CD4-positive, CD25-positive, alpha-beta regulatory T cell (primary cell): ENCODE results near the gene RNMT. TPM values are rescaled to one million over a fixed set of nuclear protein-coding genes. Genes with fewer than 3 reads are reported as not detected.
A peak's percentile ranks its signal among the peaks of the same experiment; 100 is the strongest.
"Not testable (repeated sequence)": the region's sequence is repeated elsewhere in the genome, so short reads cannot be mapped to it uniquely, and the experiment has no call there.

Source experiments
- ATAC-seq, 2 donors: fragments of 150-1000 bp; cut with Tn5 transposase; one replicate each; pipeline ENCODE4 v1.10.0; 2021; ENCODE audit warnings: low read depth in 2 of 2, moderate number of reproducible peaks in 2 of 2, moderate library complexity in 1 of 2
- DNase-seq, 3 donors: peaks; one replicate each; pipeline versions ENCODE4 v3.0.0 to v3.0.0-alpha.2; 2012 to 2022; ENCODE audit warnings: mixed read lengths in 1 of 3
- H3K27ac ChIP-seq: one replicate; pipeline ENCODE4 v1.7.0; 2013; ENCODE audit warnings: mild to moderate bottlenecking, low read length; ENCODE audit not compliant: insufficient read depth, poor library complexity, severe bottlenecking
- H3K27me3 ChIP-seq: one replicate; pipeline ENCODE4 v1.7.0; 2013; ENCODE audit warnings: low read length; ENCODE audit not compliant: control insufficient read depth, insufficient read depth
- H3K36me3 ChIP-seq: one replicate; pipeline ENCODE4 v1.7.0; 2013; ENCODE audit warnings: mild to moderate bottlenecking, low read length, moderate library complexity; ENCODE audit not compliant: control insufficient read depth, insufficient read depth
- H3K4me1 ChIP-seq: 2 replicates; pipeline ENCODE4 v1.7.0; 2013; ENCODE audit warnings: mild to moderate bottlenecking, low read length; ENCODE audit not compliant: insufficient read depth, control insufficient read depth, poor library complexity, severe bottlenecking
- H3K4me3 ChIP-seq: one replicate; pipeline ENCODE4 v1.7.0; 2013; ENCODE audit warnings: low read depth, mild to moderate bottlenecking, low read length, moderate library complexity
- H3K9me3 ChIP-seq, 2 experiments: 1 replicate in 1 of 2; 2 replicates in 1 of 2; pipeline ENCODE4 v1.7.0; 2013; ENCODE audit warnings: low read length in 2 of 2, mild to moderate bottlenecking in 1 of 2, moderate library complexity in 1 of 2; ENCODE audit not compliant: control insufficient read depth in 2 of 2
- H3K27ac Mint-ChIP-seq, 3 donors: one replicate each; pipeline ENCODE4 v1.8.0; 2020 to 2022; ENCODE audit warnings: mild to moderate bottlenecking in 3 of 3, mixed read lengths in 3 of 3, moderate library complexity in 2 of 3
- H3K27me3 Mint-ChIP-seq: one replicate; pipeline ENCODE4 v1.8.0; 2022; ENCODE audit warnings: mild to moderate bottlenecking, mixed read lengths
- H3K36me3 Mint-ChIP-seq: one replicate; pipeline ENCODE4 v1.8.0; 2020; ENCODE audit warnings: mixed read lengths
- H3K4me1 Mint-ChIP-seq, 4 donors: one replicate each; pipeline ENCODE4 v1.8.0; 2020 to 2022; ENCODE audit warnings: mixed read lengths in 4 of 4, mild to moderate bottlenecking in 1 of 4
- H3K4me3 Mint-ChIP-seq, 4 donors: one replicate each; pipeline ENCODE4 v1.8.0; 2020 to 2022; ENCODE audit warnings: mild to moderate bottlenecking in 4 of 4, mixed read lengths in 4 of 4, moderate library complexity in 3 of 4
- H3K9me3 Mint-ChIP-seq, 7 donors: one replicate each; pipeline ENCODE4 v1.8.0; 2020 to 2022; ENCODE audit warnings: mixed read lengths in 7 of 7, mild to moderate bottlenecking in 3 of 7, moderate library complexity in 2 of 7
- polyA plus RNA-seq, 4 donors: library from polyadenylated mRNA; unstranded; fragments of 300-500 nt; fragmentation: Illumina TruSeq; gene quantifications; one replicate each; pipeline ENCODE4 v1.2.3, GENCODE V29; 2021
- total RNA-seq: library from RNA; stranded (reverse); gene quantifications from one replicate; pipeline ENCODE4 v1.2.3, GENCODE V29; 2022

The RNMT gene
- 122 TPM for total RNA-seq
- 10 to 100 TPM; 52.8 to 88.3 (median 70.0) TPM for polyA plus RNA-seq

DNA sequence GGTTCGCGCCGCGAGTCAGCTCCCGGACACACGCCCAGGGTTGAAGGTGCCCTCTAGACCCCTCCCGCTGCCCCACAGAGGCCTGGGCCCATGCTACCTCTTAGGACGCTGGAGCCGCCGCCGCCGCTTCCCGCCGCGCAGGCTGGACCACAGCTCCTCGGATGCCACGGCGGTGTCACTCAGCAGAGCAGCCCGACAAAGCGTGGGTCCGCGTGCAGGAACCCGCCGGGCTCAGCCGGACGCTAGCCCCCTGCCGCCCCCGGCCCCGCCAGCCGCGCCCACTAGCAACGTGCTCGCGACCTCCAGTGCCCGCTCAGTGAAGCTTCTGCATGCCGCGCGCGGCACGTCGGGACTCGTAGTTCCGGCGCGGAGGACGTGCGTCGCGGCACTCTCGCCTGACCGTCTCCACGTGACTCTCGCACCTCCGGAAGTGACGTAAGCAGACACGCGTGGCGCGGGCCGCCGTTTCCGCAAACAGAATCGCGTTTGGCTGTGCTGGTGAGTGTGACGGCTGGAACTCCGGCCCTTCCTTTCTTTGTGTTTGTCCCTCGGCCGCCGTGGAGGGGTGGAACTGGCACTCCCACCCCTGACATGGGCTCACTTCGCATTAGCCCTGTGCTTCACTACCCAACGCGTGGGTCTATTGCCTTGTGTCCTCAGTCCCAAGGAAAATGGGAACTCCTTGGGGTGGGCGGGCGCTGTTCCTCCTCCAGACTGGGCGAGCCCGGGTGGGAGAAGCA lies at the start of gene RNMT, which contains the start of gene FAM210A:
Gene RNMT (plus strand): TSS at position 442 of the 740 bp plus-strand sequence. CDS start 4,845 bp downstream, outside the sequence.
Gene FAM210A (minus strand): TSS at position 327 of the 740 bp plus-strand sequence. CDS start 44,481 bp downstream, outside the sequence.
- peak within 1 kb of the TSS; percentile 97 for H3K27ac ChIP-seq

DNA sequence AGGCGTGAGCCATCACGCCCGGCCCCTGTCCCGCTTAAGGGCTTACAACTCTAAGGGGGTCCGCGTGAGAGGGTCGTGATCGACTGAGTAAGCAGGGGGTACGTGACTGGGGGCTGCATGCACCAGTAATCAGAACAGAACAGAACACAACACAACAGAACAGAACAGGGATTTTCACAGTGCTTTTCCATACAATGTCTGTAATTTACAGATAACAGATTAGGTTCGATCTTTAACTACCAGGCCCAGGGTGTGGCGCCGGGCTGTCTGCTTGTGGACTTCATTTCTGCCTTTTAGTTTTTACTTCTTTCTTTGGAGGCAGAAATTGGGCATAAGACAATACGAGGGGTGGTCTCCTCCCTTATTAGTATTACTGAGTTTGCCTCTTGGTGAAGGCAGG lies 49.1 kb upstream of the RNMT start:
- H3K36me3 ChIP-seq, H3K27ac Mint-ChIP-seq, H3K4me3 Mint-ChIP-seq, DNase-seq, ATAC-seq, H3K27me3 ChIP-seq, H3K27me3 Mint-ChIP-seq, H3K9me3 ChIP-seq, H3K36me3 Mint-ChIP-seq, H3K4me3 ChIP-seq, H3K27ac ChIP-seq, H3K9me3 Mint-ChIP-seq, H3K4me1 ChIP-seq: not testable (repeated sequence)
- H3K4me1 Mint-ChIP-seq, result peaks cover 3 to 18% (median 5%) of the 10 kb centered on the region in 4 donors

More for the DNA sequence above, at the start of gene RNMT, which contains the start of gene FAM210A:
- Mint-ChIP-seq H3K27ac (peak within 1 kb of the TSS; percentile 92 to 99 (median 95)), H3K9me3 (peaks cover 0 to 1% (median 0%) of the 10 kb centered on the region in 7 donors), H3K36me3 (peaks cover 13% of the 10 kb centered on the region), H3K4me3 (peak within 1 kb of the TSS; percentile 86 to 98 (median 92)), H3K27me3 (peaks cover 5% of the 10 kb centered on the region), H3K4me1 (peaks cover 47 to 63% (median 55%) of the 10 kb centered on the region in 4 donors)
- DNase-seq (peak; percentile 94 to 98 (median 94)), ATAC-seq (peak; percentile 93 to 96)
- Histone ChIP-seq H3K4me3 (peak within 1 kb of the TSS; percentile 97), H3K9me3 (no peaks in the 10 kb centered on the region), H3K36me3 (no peaks in the 10 kb centered on the region), H3K4me1 (peaks cover 29% of the 10 kb centered on the region), H3K27me3 (no peaks in the 10 kb centered on the region)

- DNase-seq, result no peak
- no peak overlapping the region for H3K27ac Mint-ChIP-seq
Observed at GRCh38 chr18:13680612-13681011, 45.9 kb upstream of the RNMT start.

GRCh38 chr18:13681701-13682100 lies 44.8 kb upstream of the RNMT start:
- Histone ChIP-seq H3K36me3 (no peaks in the 10 kb centered on the region), H3K4me1 (no peaks in the 10 kb centered on the region), H3K27me3 (no peaks in the 10 kb centered on the region), H3K4me3 (no peak overlapping the region), H3K27ac (no peak overlapping the region), H3K9me3 (no peaks in the 10 kb centered on the region)
- peaks cover 0 to 2% (median 0%) of the 10 kb centered on the region in 7 donors for H3K9me3 Mint-ChIP-seq
- ATAC-seq, result no peak
- H3K27ac Mint-ChIP-seq, result no peak overlapping the region
- no peak overlapping the region for H3K4me3 Mint-ChIP-seq
- peaks cover 4% of the 10 kb centered on the region for H3K36me3 Mint-ChIP-seq
- H3K4me1 Mint-ChIP-seq, result peaks cover 8 to 12% (median 11%) of the 10 kb centered on the region in 4 donors
- no peak for DNase-seq
- no peaks in the 10 kb centered on the region for H3K27me3 Mint-ChIP-seq

More at GRCh38 chr18:13680612-13681011, 45.9 kb upstream of the RNMT start:
- peaks cover 4% of the 10 kb centered on the region for H3K36me3 Mint-ChIP-seq
- no peak overlapping the region for H3K4me3 Mint-ChIP-seq
- H3K4me1 Mint-ChIP-seq, result peaks cover 7 to 13% (median 9%) of the 10 kb centered on the region in 4 donors
- Histone ChIP-seq H3K4me1 (no peaks in the 10 kb centered on the region), H3K27me3 (no peaks in the 10 kb centered on the region), H3K4me3 (no peak overlapping the region), H3K36me3 (no peaks in the 10 kb centered on the region), H3K9me3 (no peaks in the 10 kb centered on the region), H3K27ac (no peak overlapping the region)
- H3K27me3 Mint-ChIP-seq, result no peaks in the 10 kb centered on the region
- H3K9me3 Mint-ChIP-seq, result peaks cover 0 to 2% (median 0%) of the 10 kb centered on the region in 7 donors
- ATAC-seq, result no peak

DNA sequence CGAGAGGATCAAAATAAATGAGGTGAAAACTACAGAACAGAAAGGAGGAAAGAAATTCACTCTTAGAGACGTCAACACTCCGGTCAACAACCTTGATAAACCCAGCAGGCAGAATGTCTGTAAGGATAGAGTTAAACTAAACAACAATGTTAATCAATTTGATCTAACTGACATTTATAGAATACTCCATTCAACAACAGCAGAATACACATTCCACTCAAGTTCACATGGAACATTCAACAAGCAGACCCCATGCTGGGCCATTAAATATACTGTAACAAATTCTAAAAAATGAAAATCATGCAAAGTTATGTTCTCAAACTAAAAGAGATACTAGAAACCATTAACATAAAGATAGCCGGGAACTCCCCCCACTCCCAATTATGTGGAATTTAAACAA lies 41.9 kb upstream of the RNMT start:
- Mint-ChIP-seq H3K27me3 (no peaks in the 10 kb centered on the region), H3K27ac (no peak overlapping the region), H3K36me3 (peaks cover 9% of the 10 kb centered on the region), H3K4me3 (no peak overlapping the region), H3K4me1 (peaks cover 4 to 23% (median 17%) of the 10 kb centered on the region in 4 donors), H3K9me3 (peaks cover 0 to 2% (median 0%) of the 10 kb centered on the region in 7 donors)
- H3K9me3 ChIP-seq, result no peaks in the 10 kb centered on the region
- no peaks in the 10 kb centered on the region for H3K4me1 ChIP-seq
- no peaks in the 10 kb centered on the region for H3K27me3 ChIP-seq
- H3K4me3 ChIP-seq, result no peak overlapping the region
- H3K36me3 ChIP-seq, result no peaks in the 10 kb centered on the region
- H3K27ac ChIP-seq, result no peak overlapping the region
- ATAC-seq, result no peak
- DNase-seq, result no peak

- Histone ChIP-seq H3K27me3 (no peaks in the 10 kb centered on the region), H3K4me3 (no peak overlapping the region), H3K36me3 (no peaks in the 10 kb centered on the region), H3K9me3 (no peaks in the 10 kb centered on the region), H3K27ac (no peak overlapping the region), H3K4me1 (no peaks in the 10 kb centered on the region)
- Mint-ChIP-seq H3K27ac (no peak overlapping the region), H3K27me3 (no peaks in the 10 kb centered on the region), H3K4me3 (no peak overlapping the region), H3K9me3 (peaks cover 0 to 9% (median 4%) of the 10 kb centered on the region in 7 donors), H3K36me3 (peaks cover 5% of the 10 kb centered on the region), H3K4me1 (peaks cover 5 to 35% (median 24%) of the 10 kb centered on the region in 4 donors)
- DNase-seq, result no peak
- no peak for ATAC-seq
Observed at GRCh38 chr18:13688191-13689136, 38.0 kb upstream of the RNMT start.

GRCh38 chr18:13690060-13690459 lies 36.4 kb upstream of the RNMT start:
- not testable (repeated sequence) for H3K27ac ChIP-seq, DNase-seq, H3K4me1 ChIP-seq, H3K36me3 Mint-ChIP-seq, H3K27me3 Mint-ChIP-seq, ATAC-seq, H3K4me3 ChIP-seq, H3K4me3 Mint-ChIP-seq, H3K27ac Mint-ChIP-seq, H3K36me3 ChIP-seq, H3K9me3 ChIP-seq, H3K27me3 ChIP-seq
- peaks cover 0 to 14% (median 4%) of the 10 kb centered on the region in 7 donors for H3K9me3 Mint-ChIP-seq
- peaks cover 5 to 30% (median 23%) of the 10 kb centered on the region in 4 donors for H3K4me1 Mint-ChIP-seq
